HCT116 (cell line): Measurements from ENCODE around the gene PEAK1. TPM values are rescaled to one million over a fixed set of nuclear protein-coding genes. Genes with fewer than 3 reads are reported as not detected.

Experiments used
- ATAC-seq: fragments of 200-7000 bp; cut with Tn5 transposase; 2 replicates; pipeline ENCODE4 v1.9.1; 2020; ENCODE audit warnings: mild to moderate bottlenecking, moderate library complexity
- BruUV-seq: library from RNA; stranded (reverse); fragments of 400-500 nt; replicated peaks from 2 replicates; lab custom pipeline; 2021; lab: Mats Ljungman, UMichigan
- CTCF ChIA-PET: fragments of 300-600 bp; sonication (Branson Sonifier 250); formaldehyde crosslinking; loops from one replicate; lab custom pipeline; 2021; ENCODE audit warnings: antibody characterized with exemption; lab: Charles Lee
- POLR2A ChIA-PET: fragments of 300-600, 350-600 bp; sonication (Branson Sonifier 250); formaldehyde crosslinking; loops from one replicate; lab custom pipeline; 2021; ENCODE audit warnings: antibody characterized with exemption; lab: Charles Lee
- RAD21 ChIA-PET, 2 experiments: fragments of 300-600 bp; sonication (Branson Sonifier 250); formaldehyde crosslinking; loops; one replicate each; lab custom pipeline; 2023; ENCODE audit warnings: low total read pairs in 2 of 2; ENCODE audit not compliant: uncharacterized antibody in 2 of 2, unreplicated experiment in 2 of 2, low non-redundant PET in 1 of 2; lab: Charles Lee
- DNase-seq: peaks from one replicate; pipeline ENCODE4 v3.0.0-alpha.2; 2010; ENCODE audit warnings: low read depth, low spot score
- H2AFZ ChIP-seq: fragments of 200-600 bp; shearing (Covaris generic), sonication (generic); 2 replicates; pipeline ENCODE4 v1.6.1; 2017; ENCODE audit warnings: low read depth, mixed run types, mixed read lengths, antibody characterized with exemption, low read length; ENCODE audit not compliant: poor library complexity, severe bottlenecking
- H3K27ac ChIP-seq: 2 replicates; pipeline ENCODE4 v1.5.1; 2012; ENCODE audit warnings: low read depth, low read length
- H3K27me3 ChIP-seq: fragments of 200-600 bp; sonication (generic); 2 replicates; pipeline ENCODE4 v1.6.1; 2016; ENCODE audit warnings: mixed run types, low read length, mixed read lengths; ENCODE audit not compliant: insufficient read depth
- H3K36me3 ChIP-seq, 2 experiments: fragments of 200-500 bp in 1 of 2; fragments of 200-600 bp in 1 of 2; sonication (Bioruptor generic) in 1 of 2; sonication (generic) in 1 of 2; 2 replicates each; pipeline versions ENCODE4 v1.5.1 to v1.6.1; 2014 to 2016; ENCODE audit warnings: low read length in 2 of 2, inconsistent platforms in 1 of 2, mixed read lengths in 1 of 2, mixed run types in 1 of 2; ENCODE audit not compliant: insufficient read depth in 2 of 2, control insufficient read depth in 1 of 2
- H3K4me1 ChIP-seq, 2 experiments: fragments of 200-600 bp in 1 of 2; sonication (generic) in 1 of 2; 2 replicates each; pipeline versions ENCODE4 v1.5.1 to v1.6.1; 2012 to 2017; ENCODE audit warnings: low read length in 2 of 2, inconsistent platforms in 1 of 2, mild to moderate bottlenecking in 1 of 2, mixed read lengths in 1 of 2, mixed run types in 1 of 2, moderate library complexity in 1 of 2; ENCODE audit not compliant: insufficient read depth in 2 of 2, control insufficient read depth in 1 of 2
- H3K4me2 ChIP-seq: fragments of 200-600 bp; sonication (generic); 2 replicates; pipeline ENCODE4 v1.6.1; 2017; ENCODE audit warnings: mixed run types, low read length, mixed read lengths
- H3K4me3 ChIP-seq, 2 experiments: fragments of 200-600 bp in 1 of 2; sonication (generic) in 1 of 2; replicated peaks in 1 of 2; 2 replicates each; pipeline ENCODE4 v1.5.1; 2011 to 2016; ENCODE audit warnings: low read length in 2 of 2, control low read depth in 1 of 2, low read depth in 1 of 2, mild to moderate bottlenecking in 1 of 2, mixed read lengths in 1 of 2, mixed run types in 1 of 2
- H3K79me2 ChIP-seq: fragments of 200-600 bp; sonication (generic); 2 replicates; pipeline ENCODE4 v1.6.1; 2017; ENCODE audit warnings: mild to moderate bottlenecking, mixed run types, low read length, moderate library complexity, mixed read lengths; ENCODE audit not compliant: insufficient read depth
- H3K9ac ChIP-seq: fragments of 200-600 bp; sonication (generic); 2 replicates; pipeline ENCODE4 v1.6.1; 2016; ENCODE audit warnings: low read length, mixed read lengths
- H3K9me2 ChIP-seq: fragments of 200-600 bp; sonication (generic), shearing (Covaris generic); 2 replicates; pipeline ENCODE4 v1.6.1; 2017; ENCODE audit warnings: mixed run types, mild to moderate bottlenecking, moderate library complexity; ENCODE audit not compliant: insufficient read depth
- H3K9me3 ChIP-seq, 2 experiments: fragments of 200-500 bp in 1 of 2; fragments of 200-600 bp in 1 of 2; sonication (Bioruptor generic) in 1 of 2; sonication (generic) in 1 of 2; 2 replicates each; pipeline ENCODE4 v1.6.1; 2014 to 2017; ENCODE audit warnings: low read length in 2 of 2, mixed read lengths in 2 of 2, inconsistent platforms in 1 of 2, low read depth in 1 of 2, mild to moderate bottlenecking in 1 of 2, mixed run types in 1 of 2, moderate library complexity in 1 of 2; ENCODE audit not compliant: control insufficient read depth in 1 of 2, insufficient read depth in 1 of 2
- H4K20me1 ChIP-seq: fragments of 200-600 bp; sonication (generic), shearing (Covaris generic); 2 replicates; pipeline ENCODE4 v1.6.1; 2017; ENCODE audit warnings: mixed run types, mild to moderate bottlenecking, moderate library complexity; ENCODE audit not compliant: insufficient read depth
- CBX3 ChIP-seq: IDR thresholded peaks from 2 replicates; pipeline ENCODE4 v1.6.1; 2012; ENCODE audit warnings: low read depth
- CEBPB ChIP-seq: IDR thresholded peaks from 2 replicates; pipeline ENCODE4 v1.6.1; 2012; ENCODE audit warnings: low read depth
- EGR1 ChIP-seq: IDR thresholded peaks from 2 replicates; pipeline ENCODE4 v1.6.1; 2012; ENCODE audit warnings: low read depth
- EZH2phosphoT487 ChIP-seq: fragments of 200-600 bp; IDR thresholded peaks from 2 replicates; pipeline ENCODE4 v1.6.1; 2018; ENCODE audit warnings: antibody characterized with exemption, borderline replicate concordance
- JUND ChIP-seq: IDR thresholded peaks from 2 replicates; pipeline ENCODE4 v1.6.1; 2012
- POLR2AphosphoS5 ChIP-seq: IDR thresholded peaks from 2 replicates; pipeline ENCODE4 v1.6.1; 2011; ENCODE audit warnings: mild to moderate bottlenecking, low read depth, low read length, moderate library complexity
- SP1 ChIP-seq: IDR thresholded peaks from 2 replicates; pipeline ENCODE4 v1.6.1; 2012; ENCODE audit warnings: low read depth
- SRF ChIP-seq: IDR thresholded peaks from 2 replicates; pipeline ENCODE4 v1.6.1; 2012; ENCODE audit warnings: low read depth
- TCF7L2 ChIP-seq: IDR thresholded peaks from 2 replicates; pipeline ENCODE4 v1.7.0; 2011; ENCODE audit warnings: borderline replicate concordance, inconsistent platforms; ENCODE audit not compliant: insufficient read depth, insufficient read length; ENCODE audit errors: extremely low read depth
- ZBTB33 ChIP-seq: IDR thresholded peaks from 2 replicates; pipeline ENCODE4 v1.6.1; 2011; ENCODE audit warnings: mild to moderate bottlenecking, low read length, moderate library complexity; ENCODE audit not compliant: insufficient replicate concordance; ENCODE audit errors: extremely low read depth
- ZFX ChIP-seq: fragments of 450-650 bp; IDR thresholded peaks from 2 replicates; pipeline ENCODE4 v1.6.1; 2017
- intact Hi-C: fragments of 100-400 bp; cut with micrococcal nuclease; formaldehyde crosslinking; loops from 2 replicates; pipeline ENCODE4 v1.10.0; 2022
- total RNA-seq: library from RNA; stranded (reverse); gene quantifications from one replicate; pipeline ENCODE4 v1.2.1, GENCODE V29; 2021; ENCODE audit not compliant: unreplicated experiment
- TF ChIP-seq, protein P1 (sequence below), 3 experiments: fragments of 200-600 bp in 1 of 3; sonication (generic) in 1 of 3; IDR thresholded peaks in 2 of 3; conservative IDR thresholded peaks in 1 of 3; 2 replicates each; pipeline ENCODE4 v1.5.1; 2012 to 2017; ENCODE audit warnings: low read depth in 2 of 3, low read length in 2 of 3, antibody characterized with exemption in 1 of 3, borderline replicate concordance in 1 of 3, control low read depth in 1 of 3, mild to moderate bottlenecking in 1 of 3, mixed read lengths in 1 of 3, mixed run types in 1 of 3, moderate library complexity in 1 of 3; ENCODE audit not compliant: insufficient read depth in 1 of 3

The PEAK1 gene
- total RNA-seq, 1 experiment from 2014 or later = 23.4 TPM

DNA sequence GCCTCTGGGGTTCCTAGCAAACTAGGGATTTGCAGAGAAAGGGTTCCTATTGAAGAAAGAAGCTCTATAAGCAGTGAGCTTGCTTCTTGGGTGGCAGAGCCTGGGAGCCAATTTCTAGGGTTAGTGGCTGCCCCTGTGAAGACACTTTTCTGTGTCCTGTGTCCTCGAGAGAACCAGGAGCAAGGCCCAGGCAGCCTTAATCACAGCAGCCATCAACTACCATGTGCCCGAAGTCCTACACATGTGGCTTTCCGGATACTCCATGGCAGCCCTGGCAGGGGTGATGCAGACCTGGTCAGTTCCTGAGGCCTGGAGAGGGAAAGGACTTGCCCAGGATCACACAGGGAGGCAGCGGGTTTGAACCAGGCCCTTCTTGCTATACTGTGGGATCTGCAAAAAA, 321.3 kb downstream of the PEAK1 start (continued):
- TF ChIP-seq ZBTB33 (no peak), JUND (no peak), SP1 (no peak), EZH2phosphoT487 (no peak), EGR1 (no peak), CEBPB (no peak)

DNA sequence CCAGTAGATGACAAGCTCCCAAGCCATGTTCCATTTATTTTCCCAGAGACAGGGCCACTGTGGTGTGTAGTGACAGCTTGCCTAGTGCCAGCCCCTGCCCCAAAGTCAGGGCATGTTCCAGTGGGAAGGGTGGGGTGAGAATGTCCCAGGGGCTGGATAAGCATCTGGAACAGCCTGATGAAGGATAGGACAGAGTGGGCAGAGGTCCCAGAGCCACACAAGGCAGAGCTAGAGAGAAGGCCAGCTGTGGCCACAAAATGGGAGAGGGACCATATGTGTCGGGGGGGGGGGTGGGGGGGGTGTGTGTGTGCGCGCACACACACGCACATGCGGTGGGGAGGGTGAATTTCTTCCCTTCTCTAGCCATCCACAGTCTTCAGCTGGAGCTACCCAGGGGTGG, 322.0 kb downstream of the PEAK1 start:
- Histone ChIP-seq H3K79me2 (no peaks in the 10 kb centered on the region), H3K4me2 (no peak overlapping the region), H3K9me2 (no peaks in the 10 kb centered on the region), H2AFZ (no peak overlapping the region), H3K36me3 (no peaks in the 10 kb centered on the region), H3K4me3 (no peak overlapping the region), H3K9ac (no peak overlapping the region), H3K27me3 (no peaks in the 10 kb centered on the region), H4K20me1 (no peaks in the 10 kb centered on the region), H3K9me3 (peaks cover 0 to 3% of the 10 kb centered on the region in 2 experiments; a peak in 1 of 4 replicates), H3K4me1 (no peaks in the 10 kb centered on the region), H3K27ac (no peak overlapping the region)
- BruUV-seq = no TSS peak
- ATAC-seq (no peak), DNase-seq (no peak)
- CTCF ChIA-PET = interaction anchor here (0.6 kb wide), 1 partner anchor 1142 kb away, joined by 3 read pairs; no protein-coding TSS in a partner anchor
- POLR2A ChIA-PET = no interaction called here
- RAD21 ChIA-PET = no interaction called here
- TF ChIP-seq ZFX = no peak
- TF ChIP-seq POLR2AphosphoS5 = no peak
- TF ChIP-seq, protein P1, sequence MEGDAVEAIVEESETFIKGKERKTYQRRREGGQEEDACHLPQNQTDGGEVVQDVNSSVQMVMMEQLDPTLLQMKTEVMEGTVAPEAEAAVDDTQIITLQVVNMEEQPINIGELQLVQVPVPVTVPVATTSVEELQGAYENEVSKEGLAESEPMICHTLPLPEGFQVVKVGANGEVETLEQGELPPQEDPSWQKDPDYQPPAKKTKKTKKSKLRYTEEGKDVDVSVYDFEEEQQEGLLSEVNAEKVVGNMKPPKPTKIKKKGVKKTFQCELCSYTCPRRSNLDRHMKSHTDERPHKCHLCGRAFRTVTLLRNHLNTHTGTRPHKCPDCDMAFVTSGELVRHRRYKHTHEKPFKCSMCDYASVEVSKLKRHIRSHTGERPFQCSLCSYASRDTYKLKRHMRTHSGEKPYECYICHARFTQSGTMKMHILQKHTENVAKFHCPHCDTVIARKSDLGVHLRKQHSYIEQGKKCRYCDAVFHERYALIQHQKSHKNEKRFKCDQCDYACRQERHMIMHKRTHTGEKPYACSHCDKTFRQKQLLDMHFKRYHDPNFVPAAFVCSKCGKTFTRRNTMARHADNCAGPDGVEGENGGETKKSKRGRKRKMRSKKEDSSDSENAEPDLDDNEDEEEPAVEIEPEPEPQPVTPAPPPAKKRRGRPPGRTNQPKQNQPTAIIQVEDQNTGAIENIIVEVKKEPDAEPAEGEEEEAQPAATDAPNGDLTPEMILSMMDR (IDR thresholded peaks at IDR 0.05 in 2 of 3, conservative IDR thresholded peaks at IDR 0.05 in 1 of 3; ENCODE audit: borderline replicate concordance in 1 of 3, insufficient read depth in 1 of 3, low read depth in 2 of 3, low read length in 2 of 3) = no peak
- TF ChIP-seq SRF = no peak
- no peak for TF ChIP-seq CBX3
- no peak for TF ChIP-seq CEBPB
- no peak for TF ChIP-seq TCF7L2
- intact Hi-C loops = no loop called here
